Osteoblast (primary cell): ENCODE results near the gene CZIB. TPM values are rescaled to one million over a fixed set of nuclear protein-coding genes. Genes with fewer than 3 reads are reported as not detected.

ENCODE experiments used
- DNase-seq: peaks from one replicate; pipeline ENCODE4 v3.0.0; 2011; ENCODE audit warnings: low spot score, mixed read lengths; ENCODE audit not compliant: insufficient read length; ENCODE audit errors: missing footprints
- H2AFZ ChIP-seq: 2 replicates; pipeline ENCODE4 v1.6.0; 2011; ENCODE audit warnings: mild to moderate bottlenecking, low read length
- H3K27ac ChIP-seq: 2 replicates; pipeline ENCODE4 v1.5.1; 2011; ENCODE audit warnings: mild to moderate bottlenecking, low read depth, low read length, moderate library complexity
- H3K27me3 ChIP-seq: 2 replicates; pipeline ENCODE4 v1.6.0; 2012; ENCODE audit warnings: mild to moderate bottlenecking, control low read depth, inconsistent platforms, low read length, moderate library complexity; ENCODE audit not compliant: insufficient read depth
- H3K36me3 ChIP-seq: 2 replicates; pipeline ENCODE4 v1.5.1; 2011; ENCODE audit warnings: mild to moderate bottlenecking, low read length, control low read depth, moderate library complexity; ENCODE audit not compliant: insufficient read depth
- H3K4me1 ChIP-seq: 2 replicates; pipeline ENCODE4 v1.5.1; 2011; ENCODE audit warnings: mild to moderate bottlenecking, low read length, control low read depth, moderate library complexity; ENCODE audit not compliant: insufficient read depth
- H3K4me2 ChIP-seq: 2 replicates; pipeline ENCODE4 v1.6.0; 2011; ENCODE audit warnings: mild to moderate bottlenecking, low read length; ENCODE audit not compliant: insufficient read depth
- H3K4me3 ChIP-seq: fragments of 200-600 bp; sonication (generic); 3 replicates; pipeline ENCODE4 v1.5.1; 2012; ENCODE audit warnings: mild to moderate bottlenecking, low read length, inconsistent platforms; ENCODE audit not compliant: insufficient read depth
- H3K79me2 ChIP-seq: 2 replicates; pipeline ENCODE4 v1.6.0; 2012; ENCODE audit warnings: mild to moderate bottlenecking, low read length, control low read depth, inconsistent platforms; ENCODE audit not compliant: insufficient read depth
- H3K9me3 ChIP-seq: 2 replicates; pipeline ENCODE4 v1.5.1; 2011; ENCODE audit warnings: low read depth, low read length, control low read depth
- H4K20me1 ChIP-seq: 2 replicates; pipeline ENCODE4 v1.6.0; 2012; ENCODE audit warnings: mild to moderate bottlenecking, low read length, control low read depth; ENCODE audit not compliant: insufficient read depth
- CTCF ChIP-seq: IDR thresholded peaks from 2 replicates; pipeline ENCODE4 v1.5.1; 2011; ENCODE audit warnings: mild to moderate bottlenecking, low read depth, low read length, moderate library complexity; ENCODE audit errors: extremely low read depth
- total RNA-seq: library from RNA; depleted of rRNA; stranded (reverse); fragments of >200 nt; gene quantifications from 2 replicates; pipeline ENCODE4 v1.2.3, GENCODE V29; 2012

CZIB gene
- total RNA-seq, 1 donor: 63.7 TPM

GRCh38 chr1:53198241-53198651 is 22.2 kb downstream of the CZIB start:
- Histone ChIP-seq H4K20me1 (peaks cover 4% of the 10 kb centered on the region), H3K4me2 (peak overlapping the region; percentile 93), H3K36me3 (peaks cover 18% of the 10 kb centered on the region), H3K4me3 (no peak overlapping the region), H3K27me3 (no peaks in the 10 kb centered on the region), H3K27ac (peak overlapping the region; percentile 89), H3K9me3 (no peaks in the 10 kb centered on the region), H3K79me2 (peaks cover 26% of the 10 kb centered on the region), H2AFZ (peak overlapping the region; percentile 39), H3K4me1 (peaks cover 21% of the 10 kb centered on the region)
- DNase-seq: peak; percentile 58
- TF ChIP-seq CTCF: no peak

DNA sequence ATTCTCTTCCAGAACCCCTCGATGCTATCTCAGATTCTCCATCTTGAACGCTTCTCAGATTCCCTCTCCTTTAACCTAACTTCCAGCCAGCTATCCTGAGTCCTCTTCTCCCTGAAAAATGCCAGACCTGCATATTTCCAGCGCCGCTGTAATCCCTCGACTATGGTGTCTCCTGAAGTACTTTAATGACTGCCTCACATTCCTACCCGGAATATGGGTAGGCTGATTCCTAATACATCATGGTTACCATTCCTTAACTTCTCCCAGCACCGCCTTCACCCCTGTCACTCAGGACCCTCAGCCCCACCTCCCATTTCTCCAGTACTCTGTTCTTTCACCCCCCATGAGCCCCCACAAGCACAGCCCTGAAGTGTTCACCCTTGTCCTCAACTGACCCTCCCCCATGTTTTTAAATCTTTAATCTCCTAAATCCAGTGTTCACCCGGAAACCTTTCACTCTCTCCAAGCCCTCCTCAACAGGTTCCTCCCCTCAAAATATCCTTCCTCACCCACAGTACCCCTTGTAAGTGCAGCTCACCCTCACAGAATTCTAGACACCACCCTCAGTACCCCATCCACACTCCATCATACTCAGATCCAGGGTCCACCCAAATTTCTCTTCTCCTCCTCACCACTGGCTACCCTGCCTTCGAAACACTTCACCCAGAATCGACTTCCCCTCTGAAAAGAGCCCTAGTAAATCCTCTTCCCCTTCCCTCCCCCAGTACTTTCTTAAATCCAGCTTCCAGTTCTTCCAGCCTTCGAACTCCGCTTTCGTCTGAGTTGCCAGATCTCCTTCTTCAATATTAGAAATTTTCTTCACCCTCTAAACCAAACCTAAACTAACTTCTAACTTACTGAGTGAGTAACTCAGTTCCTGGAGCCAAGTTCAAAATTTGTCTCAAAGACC is 22.9 kb downstream of the CZIB start:
- no peaks in the 10 kb centered on the region for H3K27me3 ChIP-seq
- peak overlapping the region; percentile 86 for H2AFZ ChIP-seq
- H3K4me3 ChIP-seq: peak overlapping the region; percentile 87
- H3K4me1 ChIP-seq: peaks cover 21% of the 10 kb centered on the region
- no peaks in the 10 kb centered on the region for H3K9me3 ChIP-seq
- peak overlapping the region; percentile 89 for H3K27ac ChIP-seq
- TF ChIP-seq CTCF: no peak
- H4K20me1 ChIP-seq: peaks cover 4% of the 10 kb centered on the region
- peak overlapping the region; percentile 93 for H3K4me2 ChIP-seq
- peak; percentile 54 for DNase-seq
- peaks cover 11% of the 10 kb centered on the region for H3K36me3 ChIP-seq
- peaks cover 26% of the 10 kb centered on the region for H3K79me2 ChIP-seq

GRCh38 chr1:53196485-53197290 is 23.7 kb downstream of the CZIB start, which contains the start of gene CPT2:
Gene CPT2 (plus strand): TSS chr1:53196824. CDS start chr1:53196944, 120 bp downstream.
- peaks cover 4% of the 10 kb centered on the region for H4K20me1 ChIP-seq
- DNase-seq: peak; percentile 98
- peaks cover 9% of the 10 kb centered on the region for H3K36me3 ChIP-seq
- peak within 1 kb of the TSS; percentile 89 for H3K27ac ChIP-seq
- H3K27me3 ChIP-seq: no peaks in the 10 kb centered on the region
- H3K79me2 ChIP-seq: peaks cover 26% of the 10 kb centered on the region
- H3K4me1 ChIP-seq: peaks cover 21% of the 10 kb centered on the region
- peak within 1 kb of the TSS; percentile 86 for H2AFZ ChIP-seq
- no peaks in the 10 kb centered on the region for H3K9me3 ChIP-seq
- H3K4me3 ChIP-seq: peak within 1 kb of the TSS; percentile 87
- no peak for TF ChIP-seq CTCF
- peak within 1 kb of the TSS; percentile 93 for H3K4me2 ChIP-seq
